ENCODE data around the gene BCL11B.

Gene BCL11B

DNA sequence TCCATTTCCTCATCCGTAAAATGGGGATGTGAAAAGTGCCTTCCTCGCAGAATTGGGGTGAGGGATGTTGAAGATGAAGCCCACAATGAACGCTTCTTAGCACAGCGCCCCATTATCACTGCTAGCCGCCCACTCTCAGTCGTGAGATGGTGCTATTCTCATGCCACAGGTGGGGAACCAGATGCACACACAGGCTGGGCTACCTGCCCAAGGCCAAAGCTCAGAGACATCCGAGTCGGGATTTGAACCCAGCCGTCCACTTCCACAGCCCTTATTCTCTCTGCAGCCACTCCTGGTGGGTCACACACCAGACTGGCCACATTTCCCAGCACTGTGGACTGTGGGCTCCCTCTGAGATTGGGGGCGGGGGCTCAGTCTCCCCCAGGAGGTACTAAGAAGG lies 55.8 kb downstream of the BCL11B start:
- no peak for DNase-seq

DNA sequence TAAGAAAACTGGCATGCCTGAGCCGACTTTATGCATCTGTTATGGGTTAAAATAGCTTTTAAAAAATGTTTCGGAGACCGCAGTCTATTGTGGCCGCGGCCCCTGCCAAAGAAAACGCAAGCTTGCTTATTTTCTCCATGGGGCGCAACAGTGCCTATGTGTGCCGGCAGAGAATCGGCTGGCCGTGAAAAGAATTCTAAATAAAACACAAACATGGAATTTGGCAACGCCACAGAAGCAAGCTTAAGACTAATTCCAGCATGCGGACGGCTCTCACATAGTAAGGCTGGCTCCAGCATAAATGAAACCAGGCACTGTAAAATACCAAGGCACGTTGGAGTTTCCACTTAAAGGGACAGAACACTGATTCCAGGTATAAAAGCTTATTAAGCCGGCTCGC lies 56.7 kb downstream of the BCL11B start:
- DNase-seq, result no peak

DNA sequence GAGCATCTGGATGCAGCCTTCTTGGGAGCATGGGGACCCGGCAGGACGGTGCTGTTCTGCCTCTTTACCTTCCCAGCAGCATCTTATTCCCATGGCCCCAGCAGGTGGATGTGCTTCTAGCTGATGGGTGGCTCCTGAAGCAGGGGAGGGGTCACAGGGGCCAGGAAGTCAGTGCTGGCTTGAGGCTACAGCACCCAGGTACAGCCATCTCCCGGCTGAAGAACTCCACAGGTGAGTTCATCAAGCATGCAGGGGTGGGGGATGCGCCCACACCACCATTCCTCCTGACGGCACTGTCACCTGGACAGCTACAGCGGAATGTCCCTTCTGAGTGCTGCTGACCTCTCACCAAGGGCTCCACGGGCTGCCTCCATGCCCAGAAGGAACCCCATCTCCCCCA lies 57.3 kb downstream of the BCL11B start:
- no peak for DNase-seq

DNA sequence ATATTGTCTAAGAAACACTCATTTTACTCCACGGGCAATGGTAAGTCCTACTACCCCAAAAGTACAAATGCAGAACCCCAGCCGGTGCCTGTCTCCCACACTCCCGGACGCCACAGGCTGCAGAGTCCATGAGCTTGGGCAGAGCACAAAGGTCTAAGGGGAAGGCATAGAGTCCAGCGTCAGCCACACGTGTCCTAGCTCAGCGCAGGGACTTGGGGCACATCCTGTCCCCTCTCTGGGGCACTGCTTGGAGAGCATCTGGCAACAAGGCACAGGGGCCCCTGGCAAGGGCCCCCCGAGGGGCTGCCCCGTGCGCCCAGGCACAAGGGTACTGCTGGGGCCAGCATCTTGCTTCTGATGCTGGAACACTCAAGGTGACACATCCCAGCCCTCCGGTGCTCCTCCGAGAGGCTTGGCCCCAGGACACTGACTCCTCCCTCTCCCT lies 58.4 kb downstream of the BCL11B start:
- DNase-seq, result no peak

DNA sequence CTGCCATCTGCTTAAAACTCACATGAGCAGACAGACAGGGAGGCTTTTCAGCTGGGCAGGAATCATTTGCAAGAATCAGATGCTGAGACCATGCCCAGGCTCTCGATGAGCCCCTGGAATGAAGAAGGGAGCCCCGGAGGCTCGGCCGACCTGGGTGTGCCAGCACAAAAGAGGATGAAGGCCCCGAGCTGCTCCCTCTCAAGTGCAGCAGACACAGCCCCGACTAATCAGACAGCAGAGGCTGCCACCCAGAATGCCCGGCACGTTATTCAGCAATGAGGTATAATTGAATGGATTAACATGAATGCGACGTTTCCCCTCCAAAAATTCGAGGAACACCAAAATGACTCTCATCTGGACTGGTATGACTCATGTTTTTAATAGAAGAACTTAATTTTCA lies 58.9 kb downstream of the BCL11B start:
- no peak for DNase-seq

DNA sequence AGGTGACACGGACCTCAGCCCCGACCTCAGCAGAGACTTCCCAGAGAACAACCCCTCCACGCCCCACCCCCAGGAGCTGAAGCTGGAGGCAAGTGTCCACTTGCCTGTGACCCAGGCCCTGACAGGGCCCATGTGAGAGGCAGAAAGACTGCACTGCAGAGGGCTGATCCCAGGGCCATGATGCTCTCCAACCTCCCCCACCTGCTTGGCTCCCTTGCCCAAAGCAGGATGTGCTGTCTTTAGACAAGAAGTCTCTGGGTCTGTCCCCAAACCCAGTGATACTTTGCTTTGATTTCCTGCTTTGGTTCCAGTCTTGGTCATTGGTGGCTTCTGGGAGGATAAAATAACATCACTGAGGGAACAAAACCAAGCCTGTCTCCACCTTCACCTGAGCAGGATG lies 59.4 kb downstream of the BCL11B start:
- DNase-seq, result no peak

DNA sequence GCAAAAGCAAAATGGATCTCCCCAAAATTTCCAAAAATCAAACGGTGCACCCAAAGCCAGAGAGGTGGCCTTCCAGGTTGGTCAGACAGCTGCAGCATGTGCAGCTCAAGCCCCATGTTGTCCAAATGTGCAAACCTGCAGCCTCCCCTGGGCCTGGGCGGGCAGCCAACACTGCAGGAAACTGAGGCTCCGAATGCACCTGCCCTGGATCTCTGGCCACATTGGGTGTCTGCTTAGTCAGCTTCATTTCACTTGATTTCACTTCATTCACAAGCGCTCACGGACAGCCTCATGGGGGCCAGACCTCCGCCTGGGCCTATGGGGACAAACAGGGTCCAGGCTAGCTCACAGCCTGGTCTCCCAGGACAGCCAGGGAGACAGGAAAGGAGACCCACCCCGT lies 59.8 kb downstream of the BCL11B start:
- no peak for DNase-seq

DNA sequence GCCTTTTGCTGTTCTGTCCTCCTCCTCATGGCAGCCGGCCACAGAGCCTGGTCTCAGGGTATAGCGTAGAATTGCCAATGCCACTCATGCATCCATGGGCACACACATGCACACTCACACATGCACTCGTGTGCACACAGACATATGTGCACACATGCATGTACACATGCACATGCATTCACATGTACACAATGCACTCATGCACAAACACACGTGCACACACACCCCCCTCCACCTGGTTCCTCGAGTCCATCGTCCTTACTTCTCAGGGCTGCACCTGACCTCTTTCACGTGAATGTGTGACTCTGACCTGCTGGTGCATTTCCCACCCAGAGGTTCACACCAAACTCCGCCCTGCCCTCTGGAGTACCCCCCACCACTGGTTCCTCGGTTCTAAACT lies 60.6 kb downstream of the BCL11B start:
- no peak for DNase-seq

DNA sequence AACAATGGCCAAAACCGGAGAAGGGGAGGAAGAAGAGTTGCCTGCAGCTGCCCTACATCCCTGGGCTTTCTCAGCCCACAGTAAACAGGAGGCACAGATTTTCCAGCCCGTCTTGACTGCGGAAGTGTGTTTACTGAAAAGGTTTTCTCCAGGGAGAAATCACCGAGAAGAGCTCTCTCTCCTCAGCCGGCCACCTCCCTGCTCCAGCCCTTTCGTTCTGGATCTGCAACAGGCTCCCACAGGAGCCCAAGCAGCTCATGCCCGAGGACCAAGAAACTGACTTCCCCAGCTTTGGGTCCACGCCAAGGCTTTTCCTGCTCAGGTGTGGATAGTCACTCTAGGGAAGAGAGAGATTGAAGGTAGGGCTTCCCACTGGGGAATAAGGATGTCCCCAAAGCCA lies 61.7 kb downstream of the BCL11B start:
- DNase-seq, result no peak

DNA sequence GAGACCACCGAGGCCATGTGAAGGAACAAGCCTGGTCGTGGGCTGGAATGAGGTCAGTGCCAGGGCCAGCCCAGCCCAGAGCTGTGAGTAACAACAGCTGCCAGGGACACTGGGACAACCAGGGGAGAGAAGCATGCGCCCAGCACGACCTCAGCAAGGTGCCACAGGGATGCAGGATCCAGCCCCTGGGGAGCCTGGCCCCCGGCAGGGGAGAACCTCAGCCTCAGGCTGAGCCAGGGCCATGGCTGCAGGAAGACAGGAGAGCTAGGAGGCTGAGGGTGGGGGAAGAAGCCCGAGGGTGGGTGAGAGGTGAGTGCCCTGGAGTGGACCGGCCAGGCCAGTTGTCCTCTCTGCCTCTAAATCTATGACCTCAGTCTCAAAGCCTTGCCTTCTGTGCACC lies 62.6 kb downstream of the BCL11B start:
- no peak for DNase-seq

DNA sequence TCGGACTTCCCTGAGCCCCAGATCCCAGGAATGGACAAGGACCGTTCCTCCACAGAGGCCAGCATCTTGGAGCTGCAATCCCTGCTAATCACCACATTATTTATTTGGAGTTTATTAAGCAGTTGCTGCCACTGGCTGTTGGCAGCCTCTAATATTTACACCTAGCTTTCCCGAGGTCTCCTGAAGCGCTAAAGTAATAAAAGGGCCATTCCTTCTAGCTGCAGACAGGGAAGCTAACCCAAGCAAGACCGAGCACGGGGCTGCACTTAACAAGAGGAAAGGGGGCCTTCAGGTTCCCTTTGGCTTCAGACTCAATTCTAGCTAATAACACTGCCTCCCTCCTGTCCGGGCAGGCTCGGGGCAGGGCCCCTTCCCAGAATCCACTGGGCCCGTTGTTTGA lies 63.7 kb downstream of the BCL11B start:
- no peak for DNase-seq

DNA sequence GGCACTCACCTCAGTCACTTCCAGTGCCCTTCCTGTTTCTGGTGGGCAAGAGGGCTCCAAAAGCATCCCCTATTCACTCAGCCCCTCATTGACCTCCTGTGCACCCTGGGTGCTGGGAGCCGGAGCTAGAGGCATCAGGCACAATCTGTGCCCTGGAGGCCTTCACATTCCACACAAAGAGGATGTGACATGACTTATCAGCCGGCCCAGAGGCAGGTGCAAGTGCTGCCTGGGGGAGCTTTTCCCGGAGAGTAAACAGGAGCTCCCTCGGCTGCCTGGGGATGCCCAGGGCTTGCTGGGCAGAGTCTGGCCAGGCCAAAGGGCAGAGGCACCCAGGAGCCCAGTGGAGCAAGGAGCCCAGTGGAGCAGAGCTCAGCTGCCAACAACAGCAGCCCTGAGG lies 64.5 kb downstream of the BCL11B start:
- no peak for DNase-seq

DNA sequence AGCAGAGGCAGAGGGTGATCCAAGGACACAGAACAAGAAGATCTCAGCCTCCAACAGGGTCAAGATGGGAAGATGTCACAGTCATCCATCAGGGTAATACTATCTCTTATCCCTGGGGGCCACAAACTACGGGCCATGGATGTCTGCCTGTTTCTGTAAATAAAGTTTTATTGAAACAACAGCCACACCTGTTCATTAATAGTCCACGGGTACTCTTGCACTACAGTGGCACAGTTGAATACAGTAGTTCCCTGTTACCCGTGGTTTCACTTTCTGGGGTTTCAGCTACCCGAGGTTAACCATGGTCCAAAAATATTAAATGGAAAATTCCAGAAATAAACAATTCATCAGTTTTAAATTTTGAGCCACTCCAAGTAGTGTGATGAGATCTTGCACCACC lies 65.9 kb downstream of the BCL11B start:
- no peak for DNase-seq

DNA sequence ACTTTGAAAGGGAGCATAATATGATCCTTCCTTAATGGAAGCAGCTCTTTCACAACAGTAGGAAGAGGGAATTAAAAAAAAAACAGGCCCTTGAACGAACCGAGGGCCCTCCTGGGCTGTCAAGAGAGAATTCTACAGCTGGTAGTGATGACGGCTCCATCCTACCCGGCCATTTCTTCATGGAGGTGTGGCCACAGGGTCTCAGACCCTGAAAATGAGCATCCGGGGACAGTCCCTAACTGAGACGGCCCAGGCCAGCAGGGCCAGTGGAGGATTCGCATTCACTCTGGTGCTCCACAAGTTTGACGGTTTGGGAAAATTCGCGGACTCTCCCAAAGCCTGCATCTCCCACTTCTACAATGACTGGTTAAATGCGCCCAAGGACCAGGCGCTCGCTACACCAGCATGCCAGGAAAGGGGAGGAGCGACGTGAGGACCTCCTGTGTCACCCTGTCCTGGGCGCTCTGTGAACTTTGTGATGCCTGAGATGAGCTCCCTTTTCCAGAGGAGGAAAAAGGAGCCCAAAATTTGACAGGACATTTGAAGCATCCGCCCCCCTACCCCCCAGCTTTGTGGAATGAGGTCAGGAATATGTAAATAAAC lies 66.8 kb downstream of the BCL11B start:
- no peak for DNase-seq

DNA sequence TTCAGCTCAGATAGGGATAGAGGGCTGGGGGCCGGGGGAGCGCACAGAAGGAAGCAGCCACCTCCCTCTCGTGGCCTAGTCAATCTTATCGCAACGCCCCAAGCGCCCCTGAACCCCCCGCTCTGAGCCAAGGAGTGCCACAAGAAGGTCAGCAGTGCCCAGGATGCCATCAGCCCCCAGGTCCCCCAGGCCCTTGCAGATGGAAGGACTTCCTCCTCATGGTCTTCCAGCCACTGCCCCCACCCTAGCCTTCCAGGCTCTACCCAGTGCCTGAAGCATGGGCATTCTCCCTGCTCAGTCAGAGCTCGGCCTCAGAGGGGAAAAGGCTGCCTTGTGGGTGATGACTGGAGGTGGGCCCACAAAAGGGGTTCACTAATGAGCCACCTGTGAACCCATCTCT lies 68.2 kb downstream of the BCL11B start:
- DNase-seq, result no peak

DNA sequence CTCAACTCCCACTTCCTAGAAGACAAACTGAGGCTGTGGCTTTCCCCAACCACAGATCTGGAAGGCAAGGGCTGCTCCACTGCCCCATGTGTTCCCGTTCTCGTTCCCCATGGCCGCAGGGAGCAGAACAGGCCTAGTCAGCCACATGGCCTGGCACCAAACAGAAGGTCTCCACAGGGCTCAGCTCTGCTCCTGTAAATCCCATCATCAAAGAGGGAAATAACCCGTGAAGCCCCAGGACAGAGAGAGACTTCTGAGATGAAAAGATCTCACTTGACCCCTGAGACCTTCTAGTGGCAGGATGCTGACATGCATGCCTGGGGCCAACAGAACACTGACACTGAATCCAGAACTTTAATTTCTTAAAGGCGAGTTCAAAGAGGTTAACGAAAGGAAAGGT lies 68.9 kb downstream of the BCL11B start:
- DNase-seq, result no peak

DNA sequence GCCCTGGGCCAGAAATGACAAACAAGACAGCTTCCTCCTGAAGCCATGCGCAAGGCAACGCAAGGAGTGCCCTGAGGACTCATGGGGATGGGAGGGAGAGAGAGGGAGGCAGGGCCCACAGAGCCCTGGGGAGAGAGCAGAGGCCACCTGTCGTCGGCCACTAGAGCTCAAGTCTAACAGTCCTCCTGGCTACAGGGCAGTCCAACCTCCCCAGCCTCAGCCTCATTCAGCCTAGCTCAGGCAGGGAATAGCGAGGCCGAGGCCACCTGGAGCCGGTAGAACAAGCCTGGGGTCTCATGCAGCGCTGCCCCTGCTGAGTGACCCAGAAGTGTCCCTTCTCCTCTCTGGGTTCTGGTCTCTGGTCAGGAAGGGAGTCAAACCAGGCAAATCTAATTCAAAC lies 69.5 kb downstream of the BCL11B start:
- DNase-seq, result no peak

DNA sequence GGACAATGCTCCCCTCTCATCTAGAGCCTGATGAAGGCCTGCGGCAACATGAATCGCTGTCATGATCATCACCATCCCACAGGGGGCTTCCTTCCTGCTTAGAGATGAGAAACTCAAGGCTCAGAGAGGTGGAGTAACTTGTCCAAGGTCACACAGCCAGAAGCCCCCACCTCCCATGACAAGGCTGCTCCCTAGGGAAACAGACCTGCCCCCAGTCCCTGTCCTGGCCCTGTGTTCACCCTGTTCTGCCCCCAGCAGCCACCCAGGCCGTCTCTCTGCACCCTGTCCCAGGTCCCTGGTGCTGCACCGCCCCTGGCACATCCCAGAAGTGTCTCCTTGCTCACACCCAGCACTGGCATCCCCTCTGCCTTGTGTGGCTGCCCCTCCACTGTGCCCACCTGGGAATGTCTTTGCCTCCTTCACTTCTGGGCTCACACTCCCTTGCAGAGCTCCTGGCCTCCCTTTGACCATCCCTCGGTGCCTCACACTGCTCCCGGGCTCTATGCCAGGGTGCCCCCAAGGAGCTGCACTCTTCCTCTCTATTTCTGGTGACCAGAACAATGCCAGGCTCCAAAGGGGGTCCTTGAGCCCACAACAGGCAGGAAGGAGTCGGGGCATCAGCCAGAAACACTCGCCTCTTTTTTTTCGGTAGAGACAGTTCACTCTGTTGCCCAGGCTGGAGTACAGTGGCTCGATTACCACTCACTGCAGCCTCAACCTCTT lies 70.5 kb downstream of the BCL11B start:
- DNase-seq, result no peak

DNA sequence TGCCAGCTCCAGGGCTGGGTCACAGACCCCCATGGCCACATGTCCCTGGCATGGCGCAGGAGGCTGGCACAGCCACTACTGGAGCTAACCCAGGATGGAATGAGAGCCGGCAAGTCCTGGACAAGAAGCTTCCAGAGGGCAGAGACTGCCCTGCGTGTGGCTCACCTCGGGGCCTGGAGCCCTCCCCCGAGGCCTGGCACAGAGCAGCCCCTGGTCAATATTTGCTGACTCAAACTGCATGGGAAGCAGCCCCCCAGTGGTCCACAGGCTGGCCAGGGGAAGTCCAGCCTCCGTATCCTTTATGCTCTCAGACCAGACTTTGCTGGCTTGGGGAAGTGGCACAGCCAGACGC lies 71.4 kb downstream of the BCL11B start:
- DNase-seq, result no peak

DNA sequence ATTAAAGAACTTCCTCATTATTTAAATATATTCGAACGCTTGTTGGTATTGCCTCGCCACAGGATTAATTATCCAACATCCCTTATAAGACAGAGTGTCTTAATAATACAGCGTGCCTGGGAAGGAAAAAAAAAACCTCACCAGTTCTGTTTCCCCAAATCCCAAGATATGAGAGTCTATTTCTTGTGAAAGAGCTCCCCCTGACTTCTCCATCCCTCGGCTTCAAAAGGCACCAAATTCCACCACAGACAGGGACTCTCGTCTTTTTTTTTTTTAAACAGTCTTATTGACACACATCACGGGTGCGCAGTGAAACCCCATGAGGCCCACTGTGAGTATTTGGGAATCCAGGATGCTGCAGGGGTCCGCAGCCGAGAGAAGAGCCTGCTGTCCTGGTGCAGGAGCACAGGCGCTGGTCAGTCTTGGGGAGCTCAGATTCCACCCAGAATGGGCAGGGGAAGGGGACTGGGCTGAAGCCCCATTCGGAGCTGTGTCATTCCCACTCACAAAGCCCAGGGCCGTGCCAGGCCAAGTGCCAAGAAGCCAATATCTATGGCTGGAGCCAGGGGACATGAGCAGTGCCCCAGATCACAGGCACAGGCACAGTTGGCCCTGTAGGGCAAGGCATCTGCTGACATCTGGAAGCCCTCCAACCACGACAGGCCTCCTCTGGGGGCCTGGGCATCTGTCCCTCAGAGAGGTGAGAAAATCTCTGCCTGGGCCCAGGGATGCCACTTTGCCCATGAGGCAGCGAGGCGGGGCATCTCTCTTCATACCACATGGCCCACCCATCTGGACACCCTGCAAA lies 71.9 kb downstream of the BCL11B start:
- no peak for DNase-seq

DNA sequence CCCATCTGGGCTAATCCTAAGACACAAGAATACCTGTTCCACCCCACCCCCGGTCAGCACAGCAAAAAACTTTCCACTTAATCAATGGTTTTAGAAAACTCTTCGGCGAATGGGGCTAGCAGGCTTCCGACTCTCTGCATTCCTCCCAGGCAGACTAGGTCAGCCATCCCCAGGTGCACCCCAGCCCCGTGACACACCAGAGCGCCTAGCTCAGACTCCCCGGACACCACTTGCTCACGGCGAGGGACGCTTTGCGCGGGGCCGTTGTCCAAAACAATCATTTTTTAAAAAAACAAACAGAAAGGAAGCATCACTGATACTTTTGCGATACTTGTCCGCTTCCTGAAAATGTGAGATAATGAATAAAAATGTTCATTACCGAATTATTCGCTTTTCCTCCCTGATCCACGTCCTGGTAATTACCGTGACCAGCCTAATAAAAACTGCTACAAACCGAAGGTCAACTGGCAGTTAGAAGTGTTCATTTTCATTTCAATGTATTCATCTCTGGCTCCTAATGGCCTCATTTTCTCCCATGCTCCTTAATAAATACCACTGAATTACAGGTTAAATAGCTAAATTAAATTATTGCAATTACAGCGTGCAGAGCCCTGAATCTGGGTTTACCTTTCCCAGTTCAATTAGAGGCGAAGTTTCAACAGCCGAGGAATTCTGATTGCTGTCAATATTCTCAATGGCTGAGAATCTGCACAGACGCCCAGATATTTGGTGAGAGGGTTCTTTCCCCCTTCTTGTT lies 73.1 kb downstream of the BCL11B start:
- no peak for DNase-seq

DNA sequence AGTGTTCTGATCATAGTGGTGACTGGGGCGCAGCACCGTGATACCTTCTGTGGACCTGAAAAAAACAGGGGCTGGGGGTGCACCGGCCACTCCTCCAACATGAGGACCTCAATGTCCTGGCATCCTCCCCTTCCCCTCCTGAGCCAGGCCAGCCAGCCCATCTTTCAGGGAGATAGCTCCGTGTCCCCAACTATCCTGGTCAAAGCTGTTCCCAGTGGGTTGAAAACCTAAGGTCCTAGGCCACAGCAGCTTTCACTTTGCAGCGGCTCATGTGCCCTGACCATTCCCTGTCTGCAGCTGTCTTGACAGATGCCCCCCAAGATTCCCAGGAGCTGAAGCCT lies 75.7 kb downstream of the BCL11B start:
- DNase-seq, result no peak

DNA sequence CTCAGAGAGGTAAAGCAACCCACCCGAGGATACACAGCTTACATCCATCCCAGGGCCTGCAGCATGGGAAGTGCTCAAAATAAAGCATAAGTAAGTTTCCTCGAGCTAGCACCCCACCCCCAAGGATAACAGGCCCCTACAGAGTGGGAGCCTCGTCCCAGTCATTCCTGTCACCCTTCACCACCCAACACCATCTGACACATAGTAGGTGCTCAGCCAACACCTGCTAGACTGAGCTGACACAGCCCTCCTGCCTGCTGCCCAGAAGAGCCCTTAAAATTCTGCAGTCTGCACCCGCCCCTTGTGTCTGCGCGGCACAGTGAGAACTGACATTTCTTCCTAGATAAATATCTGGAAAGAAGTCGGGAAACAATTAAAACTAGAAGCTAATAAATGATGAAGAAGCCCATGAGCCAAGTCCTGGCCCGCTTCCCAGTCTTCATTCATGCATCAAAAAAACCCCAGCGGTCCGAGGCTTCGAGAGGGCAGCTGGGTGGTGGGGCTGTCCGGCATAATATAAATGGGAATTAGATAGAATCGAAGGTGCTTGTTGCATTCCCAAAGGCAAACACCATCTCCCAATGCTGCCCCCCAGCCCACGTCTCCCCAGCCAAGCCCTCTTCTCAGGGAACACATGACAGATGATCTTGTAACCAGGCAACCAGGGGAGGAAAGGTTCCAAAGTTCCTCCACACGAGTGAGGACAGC lies 76.2 kb downstream of the BCL11B start:
- DNase-seq, result no peak
